Measurements from ENCODE around the gene RFX8.

RFX8 gene

DNA sequence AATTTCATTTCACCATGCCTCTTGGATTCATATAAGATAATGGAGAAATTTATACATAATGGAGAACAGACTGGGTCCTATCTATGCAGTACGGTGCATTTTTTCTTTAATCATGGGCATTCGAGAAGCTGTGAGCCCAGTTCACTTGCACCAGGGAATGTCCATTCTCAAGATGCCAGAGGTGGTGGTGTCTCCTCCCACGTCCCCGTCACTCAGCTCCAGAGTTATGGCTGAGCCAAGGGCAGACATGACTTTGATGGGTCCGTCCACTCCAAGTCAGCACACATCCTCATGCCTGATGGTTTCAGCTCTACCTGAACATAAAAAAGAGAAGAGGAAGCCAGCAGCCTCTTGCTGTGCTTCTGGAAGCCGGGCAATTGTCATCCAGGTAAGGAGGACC, 45.5 kb downstream of the RFX8 start:
- no peak for TF ChIP-seq POLR2AphosphoS5 (IDR thresholded peaks at IDR 0.05; ENCODE audit: low read depth, low read length)
- no peak for TF ChIP-seq TAF1 (IDR thresholded peaks at IDR 0.05; ENCODE audit: borderline replicate concordance, insufficient read depth, low read length)
- no peak for TF ChIP-seq SIN3A (IDR thresholded peaks at IDR 0.05; ENCODE audit: borderline replicate concordance, insufficient read depth, low read length)
- no peak for TF ChIP-seq FOXP2 (optimal IDR thresholded peaks at IDR 0.05; ENCODE audit: borderline replicate concordance, extremely low read depth, extremely low read length, insufficient read depth)
- TF ChIP-seq, protein P1, sequence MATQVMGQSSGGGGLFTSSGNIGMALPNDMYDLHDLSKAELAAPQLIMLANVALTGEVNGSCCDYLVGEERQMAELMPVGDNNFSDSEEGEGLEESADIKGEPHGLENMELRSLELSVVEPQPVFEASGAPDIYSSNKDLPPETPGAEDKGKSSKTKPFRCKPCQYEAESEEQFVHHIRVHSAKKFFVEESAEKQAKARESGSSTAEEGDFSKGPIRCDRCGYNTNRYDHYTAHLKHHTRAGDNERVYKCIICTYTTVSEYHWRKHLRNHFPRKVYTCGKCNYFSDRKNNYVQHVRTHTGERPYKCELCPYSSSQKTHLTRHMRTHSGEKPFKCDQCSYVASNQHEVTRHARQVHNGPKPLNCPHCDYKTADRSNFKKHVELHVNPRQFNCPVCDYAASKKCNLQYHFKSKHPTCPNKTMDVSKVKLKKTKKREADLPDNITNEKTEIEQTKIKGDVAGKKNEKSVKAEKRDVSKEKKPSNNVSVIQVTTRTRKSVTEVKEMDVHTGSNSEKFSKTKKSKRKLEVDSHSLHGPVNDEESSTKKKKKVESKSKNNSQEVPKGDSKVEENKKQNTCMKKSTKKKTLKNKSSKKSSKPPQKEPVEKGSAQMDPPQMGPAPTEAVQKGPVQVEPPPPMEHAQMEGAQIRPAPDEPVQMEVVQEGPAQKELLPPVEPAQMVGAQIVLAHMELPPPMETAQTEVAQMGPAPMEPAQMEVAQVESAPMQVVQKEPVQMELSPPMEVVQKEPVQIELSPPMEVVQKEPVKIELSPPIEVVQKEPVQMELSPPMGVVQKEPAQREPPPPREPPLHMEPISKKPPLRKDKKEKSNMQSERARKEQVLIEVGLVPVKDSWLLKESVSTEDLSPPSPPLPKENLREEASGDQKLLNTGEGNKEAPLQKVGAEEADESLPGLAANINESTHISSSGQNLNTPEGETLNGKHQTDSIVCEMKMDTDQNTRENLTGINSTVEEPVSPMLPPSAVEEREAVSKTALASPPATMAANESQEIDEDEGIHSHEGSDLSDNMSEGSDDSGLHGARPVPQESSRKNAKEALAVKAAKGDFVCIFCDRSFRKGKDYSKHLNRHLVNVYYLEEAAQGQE (IDR thresholded peaks at IDR 0.05; ENCODE audit: insufficient read depth in 1 of 2, low read depth in 2 of 2, low read length in 2 of 2) = no peak

DNA sequence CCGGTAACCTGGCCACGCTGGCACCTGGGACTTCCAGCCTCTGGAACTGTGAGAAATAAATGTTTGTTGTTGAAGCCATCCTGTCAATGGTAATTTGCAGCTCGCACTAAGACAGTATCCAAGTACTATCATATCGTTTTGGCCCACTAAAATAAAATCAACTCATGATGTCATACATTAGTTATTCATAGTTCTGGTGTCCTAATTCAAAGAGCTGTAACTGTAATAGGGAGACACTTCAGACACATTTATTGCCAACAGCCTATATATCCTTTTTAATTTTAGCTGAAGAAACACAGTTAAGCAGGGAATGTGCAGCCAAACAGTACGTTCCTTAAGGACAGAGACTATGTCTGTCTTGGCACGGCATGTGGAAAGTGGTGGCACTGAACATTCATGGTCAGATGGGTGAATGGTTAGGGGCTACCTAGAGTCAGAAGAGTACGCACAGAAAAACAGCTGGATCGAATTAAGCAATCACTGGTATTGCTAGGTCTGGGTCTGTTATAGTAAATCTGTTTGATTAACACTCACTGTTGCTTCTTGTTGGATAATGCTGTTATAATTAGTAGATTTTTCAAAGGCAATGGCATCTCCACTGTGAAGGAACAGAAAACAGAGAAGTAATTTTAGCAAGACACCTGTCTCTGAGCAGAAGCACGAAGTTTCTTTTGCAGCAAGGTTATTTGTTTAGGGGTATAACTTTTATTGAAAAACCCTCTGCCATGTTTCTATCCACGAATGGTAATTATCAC, 46.3 kb downstream of the RFX8 start:
- TF ChIP-seq TAF1 (IDR thresholded peaks at IDR 0.05; ENCODE audit: borderline replicate concordance, insufficient read depth, low read length) = no peak
- no peak for TF ChIP-seq FOXP2 (optimal IDR thresholded peaks at IDR 0.05; ENCODE audit: borderline replicate concordance, extremely low read depth, extremely low read length, insufficient read depth)
- TF ChIP-seq SIN3A (IDR thresholded peaks at IDR 0.05; ENCODE audit: borderline replicate concordance, insufficient read depth, low read length) = no peak
- TF ChIP-seq POLR2AphosphoS5 (IDR thresholded peaks at IDR 0.05; ENCODE audit: low read depth, low read length) = no peak
- TF ChIP-seq, protein P1 (IDR thresholded peaks at IDR 0.05; ENCODE audit: insufficient read depth in 1 of 2, low read depth in 2 of 2, low read length in 2 of 2) = no peak

DNA sequence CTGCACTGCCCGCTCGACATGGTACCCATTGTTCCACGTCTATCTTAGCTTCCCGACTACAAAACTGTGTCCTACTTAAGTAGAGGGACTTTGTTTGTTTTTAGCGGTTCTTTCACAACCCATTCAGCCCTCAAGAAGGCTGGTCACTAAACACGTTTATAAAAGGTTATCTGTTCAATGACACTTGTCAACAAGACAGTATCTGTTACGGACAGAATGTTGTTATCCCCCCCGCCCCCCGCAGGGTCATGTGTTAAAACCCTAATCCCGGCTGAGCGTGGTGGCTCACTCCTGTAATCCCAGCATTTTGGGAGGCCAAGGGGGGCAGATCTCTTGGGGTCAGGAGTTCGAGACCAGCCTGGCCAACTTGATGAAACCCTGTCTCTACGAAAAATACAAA, 47.2 kb downstream of the RFX8 start:
- TF ChIP-seq, protein P1 (IDR thresholded peaks at IDR 0.05; ENCODE audit: insufficient read depth in 1 of 2, low read depth in 2 of 2, low read length in 2 of 2) = no peak
- TF ChIP-seq TAF1 (IDR thresholded peaks at IDR 0.05; ENCODE audit: borderline replicate concordance, insufficient read depth, low read length) (no peak), SIN3A (IDR thresholded peaks at IDR 0.05; ENCODE audit: borderline replicate concordance, insufficient read depth, low read length) (no peak), FOXP2 (optimal IDR thresholded peaks at IDR 0.05; ENCODE audit: borderline replicate concordance, extremely low read depth, extremely low read length, insufficient read depth) (no peak), POLR2AphosphoS5 (IDR thresholded peaks at IDR 0.05; ENCODE audit: low read depth, low read length) (no peak)

DNA sequence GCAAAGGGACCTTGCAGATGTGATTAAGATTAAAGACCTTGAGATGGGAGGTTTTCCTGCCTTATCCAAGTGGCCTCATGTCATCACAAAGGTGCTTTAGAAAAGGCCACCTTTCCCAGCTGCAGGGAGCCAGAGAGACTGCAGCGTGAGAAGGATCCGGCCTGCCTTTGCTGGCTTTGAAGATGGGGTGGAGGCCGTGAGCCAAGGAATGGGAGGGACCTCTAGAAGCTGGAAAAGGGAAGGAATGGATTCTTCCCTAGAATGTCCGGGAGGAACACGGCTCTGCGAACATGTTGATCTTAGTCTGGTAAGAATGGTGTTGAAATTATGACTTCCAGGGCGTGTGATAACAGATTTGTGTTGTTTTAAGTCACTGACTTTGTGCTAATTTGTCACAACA, 47.7 kb downstream of the RFX8 start:
- no peak for TF ChIP-seq TAF1 (IDR thresholded peaks at IDR 0.05; ENCODE audit: borderline replicate concordance, insufficient read depth, low read length)
- no peak for TF ChIP-seq SIN3A (IDR thresholded peaks at IDR 0.05; ENCODE audit: borderline replicate concordance, insufficient read depth, low read length)
- TF ChIP-seq POLR2AphosphoS5 (IDR thresholded peaks at IDR 0.05; ENCODE audit: low read depth, low read length) = no peak
- TF ChIP-seq, protein P1 (IDR thresholded peaks at IDR 0.05; ENCODE audit: insufficient read depth in 1 of 2, low read depth in 2 of 2, low read length in 2 of 2) = no peak
- TF ChIP-seq FOXP2 (optimal IDR thresholded peaks at IDR 0.05; ENCODE audit: borderline replicate concordance, extremely low read depth, extremely low read length, insufficient read depth) = no peak

Measured in PFSK-1 (cell line).